Measurements from ENCODE around the gene PMM2. TPM values are rescaled to one million over a fixed set of nuclear protein-coding genes. Genes with fewer than 3 reads are reported as not detected.
"Not testable (repeated sequence)": the region's sequence is repeated elsewhere in the genome, so short reads cannot be mapped to it uniquely, and the experiment has no call there.

Gene PMM2
- total RNA-seq, 4 donors from 2014 or later = 35.9 to 98.6 (median 48.6) TPM

GRCh38 chr16:8796469-8797363, 923 bp upstream of the PMM2 start:
- ATAC-seq (ENCODE audit: low FRiP score) = no peak
- TF ChIP-seq CTCF (IDR thresholded peaks at IDR 0.05) = no peak
- DNase-seq (ENCODE audit: low spot score) = no peak

DNA sequence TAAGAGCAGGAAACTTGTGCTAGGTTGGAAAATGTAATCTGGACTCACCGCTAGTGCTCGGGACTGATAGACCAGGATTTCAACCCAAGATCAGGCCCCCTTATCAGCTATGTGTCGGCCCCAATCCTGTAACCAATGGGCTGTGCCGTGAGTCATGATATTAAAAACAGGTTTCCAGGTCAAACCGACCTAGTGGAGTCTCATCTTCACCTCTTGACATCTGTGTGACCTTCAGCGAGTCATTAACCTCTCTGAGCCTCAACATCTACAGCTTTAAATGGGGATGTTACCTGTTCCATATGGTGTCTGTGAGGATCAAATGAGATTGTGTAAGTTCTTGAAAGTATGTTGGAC, 512 bp downstream of the PMM2 start:
- DNase-seq (ENCODE audit: low spot score) (no peak), ATAC-seq (ENCODE audit: low FRiP score) (peak; percentile 57)
- no peak for TF ChIP-seq CTCF (IDR thresholded peaks at IDR 0.05)

DNA sequence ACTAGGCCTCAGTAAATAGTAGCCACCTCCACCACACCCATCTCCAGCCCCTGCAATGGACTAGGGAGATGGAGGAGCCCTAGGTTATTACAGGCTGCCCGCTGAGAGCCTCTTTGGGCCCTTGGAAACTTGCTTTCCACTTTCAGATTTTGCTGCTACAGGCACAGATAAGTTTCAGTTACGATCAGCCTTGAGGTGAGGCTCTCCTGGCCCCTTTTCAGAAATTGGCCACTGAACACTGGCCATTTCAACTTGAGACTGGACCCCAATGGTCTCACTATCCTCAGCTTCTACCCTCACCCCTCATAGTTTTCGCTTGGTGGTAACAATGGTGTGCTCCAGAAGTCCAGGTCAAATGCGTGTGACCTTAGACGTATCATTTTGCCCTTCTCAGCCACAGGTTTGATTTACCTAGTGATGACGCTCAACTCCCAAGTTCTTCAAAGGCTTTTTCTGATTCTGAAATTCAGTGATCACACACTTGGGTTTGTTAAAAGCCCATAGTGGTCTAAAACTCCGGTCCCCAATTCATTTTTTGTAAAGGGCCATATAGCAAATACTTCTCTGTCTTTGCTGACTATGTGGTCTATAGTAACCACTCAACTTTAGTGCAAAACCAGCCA, 1.0 kb downstream of the PMM2 start:
- ATAC-seq (ENCODE audit: low FRiP score) = no peak

DNA sequence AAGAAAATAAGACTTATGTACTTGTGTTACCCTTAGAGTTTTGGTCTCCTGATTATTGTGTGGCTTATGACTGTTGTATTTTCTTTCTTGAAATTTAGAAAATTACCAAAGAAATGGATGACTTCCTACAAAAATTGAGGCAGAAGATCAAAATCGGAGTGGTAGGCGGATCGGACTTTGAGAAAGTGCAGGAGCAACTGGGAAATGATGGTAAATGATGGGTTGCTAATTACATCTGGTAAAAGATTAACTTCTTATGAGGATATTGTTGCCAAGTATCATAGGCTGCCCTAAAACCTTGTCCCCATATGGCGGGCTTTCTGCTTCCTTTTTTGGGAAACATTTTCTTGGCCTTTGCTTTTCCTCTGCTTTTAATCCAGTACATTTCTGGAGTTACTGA, 4.1 kb downstream of the PMM2 start:
- no peak for ATAC-seq (ENCODE audit: low FRiP score)
- TF ChIP-seq CTCF (IDR thresholded peaks at IDR 0.05) = no peak
- no peak for DNase-seq (ENCODE audit: low spot score)

More for the DNA sequence above, 1.0 kb downstream of the PMM2 start:
- no peak for DNase-seq (ENCODE audit: low spot score)
- no peak for TF ChIP-seq CTCF (IDR thresholded peaks at IDR 0.05)

DNA sequence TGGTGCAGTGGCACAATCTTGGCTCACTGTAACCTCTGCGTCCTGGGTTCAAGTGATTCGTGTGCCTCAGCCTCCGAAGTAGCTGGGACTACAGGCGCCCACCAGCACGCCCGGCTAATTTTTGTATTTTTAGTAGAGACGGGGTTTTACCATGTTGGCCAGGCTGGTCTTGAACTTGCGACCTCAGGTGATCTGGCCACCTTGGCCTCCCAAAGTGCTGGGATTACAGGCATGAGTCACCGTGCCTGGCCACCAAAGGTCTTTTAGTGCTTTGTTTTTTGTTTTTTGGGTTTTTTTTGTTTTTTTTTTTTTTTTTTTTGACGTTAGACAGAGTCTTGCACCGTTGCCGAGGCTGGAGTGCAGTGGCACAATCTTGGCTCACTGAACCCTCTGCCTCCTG, 6.1 kb downstream of the PMM2 start:
- DNase-seq (ENCODE audit: low spot score); ATAC-seq (ENCODE audit: low FRiP score): not testable (repeated sequence)

- no peak for TF ChIP-seq CTCF (IDR thresholded peaks at IDR 0.05)
- no peak for ATAC-seq (ENCODE audit: low FRiP score)
- no peak for DNase-seq (ENCODE audit: low spot score)
Measured at GRCh38 chr16:8804313-8804712, 6.7 kb downstream of the PMM2 start.

DNA sequence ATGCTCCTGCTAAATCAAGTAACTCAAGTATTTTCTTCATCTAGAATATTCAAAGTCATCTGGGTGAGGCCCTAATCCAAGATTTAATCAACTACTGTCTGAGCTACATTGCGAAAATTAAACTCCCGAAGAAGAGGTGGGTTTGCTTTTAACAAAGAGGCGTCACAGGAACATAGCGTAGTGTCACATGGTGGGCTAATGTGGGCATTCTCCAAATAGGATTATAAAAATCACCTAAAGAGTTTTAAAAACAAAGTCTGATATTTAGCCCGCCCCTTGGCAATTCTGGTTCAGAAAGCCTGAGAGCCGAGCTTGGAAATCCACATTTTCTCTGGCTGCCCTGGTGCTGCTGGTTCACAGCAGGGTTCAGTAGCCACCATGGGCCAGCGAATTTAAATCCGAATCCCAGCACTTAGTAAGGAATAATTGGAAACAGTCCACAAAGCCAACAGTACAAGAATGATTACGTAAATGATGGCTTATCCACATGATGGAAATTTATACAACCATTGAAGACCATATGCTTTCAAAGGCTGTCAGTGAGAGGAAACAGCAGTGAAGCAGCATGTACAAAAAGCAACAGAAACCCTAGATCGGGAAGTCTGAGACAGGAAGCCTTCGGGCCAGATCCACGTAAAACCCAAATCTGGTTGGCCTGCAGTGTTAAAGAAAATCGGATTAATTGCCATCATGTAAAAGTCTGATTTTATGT, 8.8 kb downstream of the PMM2 start:
- ATAC-seq (ENCODE audit: low FRiP score) = no peak
- no peak for TF ChIP-seq CTCF (IDR thresholded peaks at IDR 0.05)
- no peak for DNase-seq (ENCODE audit: low spot score)
